ENCODE measurements around the gene CDK9. TPM values are rescaled to one million over a fixed set of nuclear protein-coding genes. Genes with fewer than 3 reads are reported as not detected.
"Not testable (repeated sequence)": the region's sequence is repeated elsewhere in the genome, so short reads cannot be mapped to it uniquely, and the experiment has no call there.

CDK9 gene
- total RNA-seq, 1 donor from 2014 or later = 28.4 TPM

DNA sequence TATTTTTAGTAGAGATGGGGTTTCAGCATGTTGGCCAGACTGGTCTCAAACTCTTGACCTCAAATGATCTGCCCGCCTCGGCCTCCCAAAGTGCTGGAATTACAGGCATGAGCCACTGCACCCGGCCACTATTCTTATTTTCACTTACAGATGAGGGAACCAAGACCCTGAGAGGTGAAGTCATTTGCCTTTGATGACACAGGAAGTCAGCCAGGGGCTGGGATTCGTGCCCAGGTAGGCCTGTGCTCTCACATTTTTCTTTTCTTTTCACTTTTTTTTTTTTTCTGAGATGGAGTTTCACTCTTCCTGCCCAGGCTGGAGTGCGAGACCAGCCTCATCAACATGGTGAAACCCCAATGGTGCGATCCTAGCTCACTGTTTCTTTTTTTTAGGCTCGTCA, 46.4 kb downstream of the CDK9 start:
- no peak overlapping the region for H3K4me3 ChIP-seq (ENCODE audit: low read depth, low read length)
- no peak for DNase-seq (ENCODE audit: low read depth)
- TF ChIP-seq, protein P1, sequence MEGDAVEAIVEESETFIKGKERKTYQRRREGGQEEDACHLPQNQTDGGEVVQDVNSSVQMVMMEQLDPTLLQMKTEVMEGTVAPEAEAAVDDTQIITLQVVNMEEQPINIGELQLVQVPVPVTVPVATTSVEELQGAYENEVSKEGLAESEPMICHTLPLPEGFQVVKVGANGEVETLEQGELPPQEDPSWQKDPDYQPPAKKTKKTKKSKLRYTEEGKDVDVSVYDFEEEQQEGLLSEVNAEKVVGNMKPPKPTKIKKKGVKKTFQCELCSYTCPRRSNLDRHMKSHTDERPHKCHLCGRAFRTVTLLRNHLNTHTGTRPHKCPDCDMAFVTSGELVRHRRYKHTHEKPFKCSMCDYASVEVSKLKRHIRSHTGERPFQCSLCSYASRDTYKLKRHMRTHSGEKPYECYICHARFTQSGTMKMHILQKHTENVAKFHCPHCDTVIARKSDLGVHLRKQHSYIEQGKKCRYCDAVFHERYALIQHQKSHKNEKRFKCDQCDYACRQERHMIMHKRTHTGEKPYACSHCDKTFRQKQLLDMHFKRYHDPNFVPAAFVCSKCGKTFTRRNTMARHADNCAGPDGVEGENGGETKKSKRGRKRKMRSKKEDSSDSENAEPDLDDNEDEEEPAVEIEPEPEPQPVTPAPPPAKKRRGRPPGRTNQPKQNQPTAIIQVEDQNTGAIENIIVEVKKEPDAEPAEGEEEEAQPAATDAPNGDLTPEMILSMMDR (conservative IDR thresholded peaks at IDR 0.05; ENCODE audit: low read depth, low read length) = no peak

DNA sequence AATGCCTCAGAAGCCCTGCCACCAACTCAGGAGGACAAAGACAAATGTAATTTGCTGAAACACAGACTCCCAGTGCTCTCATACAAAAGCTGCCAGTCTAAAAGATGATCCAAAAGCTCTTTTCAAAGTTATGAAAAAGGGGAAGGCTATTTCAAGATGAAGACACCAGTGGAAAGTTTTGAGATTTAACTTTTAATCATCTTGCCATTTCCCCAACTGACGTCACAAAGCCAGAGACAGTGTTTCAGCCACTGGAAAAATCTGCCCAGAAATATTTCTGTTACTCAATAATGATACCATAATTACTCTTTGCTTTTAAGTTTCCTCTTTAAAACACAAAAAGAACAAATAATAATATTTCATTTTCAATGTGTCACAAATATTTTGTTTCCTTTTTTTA, 47.7 kb downstream of the CDK9 start:
- DNase-seq (ENCODE audit: low read depth) = no peak
- H3K4me3 ChIP-seq (ENCODE audit: low read depth, low read length) = no peak overlapping the region
- TF ChIP-seq, protein P1 (conservative IDR thresholded peaks at IDR 0.05; ENCODE audit: low read depth, low read length) = no peak

DNA sequence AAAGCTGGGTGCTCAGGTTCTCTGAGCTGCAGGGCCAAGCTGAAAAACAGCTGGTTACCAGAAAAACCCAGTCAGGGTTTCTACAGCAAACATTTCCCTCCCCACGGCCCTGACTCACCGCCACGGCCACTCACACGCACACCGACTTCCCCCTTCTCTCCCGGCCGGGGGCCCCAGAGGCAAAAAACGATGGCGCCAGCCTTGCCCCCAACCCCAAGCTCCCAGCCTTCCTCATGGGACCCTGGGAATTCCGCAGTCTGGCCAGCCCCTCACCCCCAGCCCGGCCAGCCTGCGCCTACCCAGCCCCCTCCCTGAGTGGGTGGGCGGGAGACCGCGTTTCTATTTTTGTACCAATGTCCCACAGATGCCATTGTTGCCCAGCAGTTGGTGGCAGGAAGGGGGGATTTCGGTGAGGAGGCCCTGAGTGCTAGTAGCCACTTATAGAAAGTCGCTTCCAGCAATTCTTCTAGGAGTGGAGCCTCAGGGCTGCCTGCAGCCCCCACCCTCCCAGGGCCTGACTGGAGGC, 50.2 kb downstream of the CDK9 start:
- TF ChIP-seq, protein P1 (conservative IDR thresholded peaks at IDR 0.05; ENCODE audit: low read depth, low read length) = no peak
- DNase-seq (ENCODE audit: low read depth) = no peak

DNA sequence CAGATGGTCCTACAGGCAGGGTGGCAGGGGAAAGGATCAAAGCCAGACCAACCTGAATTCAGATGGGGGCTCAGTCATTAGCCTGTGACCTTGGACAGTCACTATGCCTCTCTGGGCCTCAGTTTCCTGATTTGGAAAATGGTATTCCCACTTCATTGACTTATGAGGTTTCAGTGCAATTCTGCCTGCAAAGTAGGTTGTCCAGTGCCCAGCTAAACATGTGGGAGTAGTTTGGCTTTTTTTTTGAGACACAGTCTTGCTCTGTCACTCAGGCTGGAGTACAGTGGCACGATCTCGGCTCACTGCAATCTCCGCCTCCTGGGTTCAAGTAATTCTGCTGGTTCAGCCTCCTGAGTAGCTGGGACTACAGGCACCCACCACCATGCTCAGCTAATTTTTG, 50.7 kb downstream of the CDK9 start:
- H3K4me3 ChIP-seq (ENCODE audit: low read depth, low read length); DNase-seq (ENCODE audit: low read depth): not testable (repeated sequence)

More for the DNA sequence above, 50.2 kb downstream of the CDK9 start:
- no peak overlapping the region for H3K4me3 ChIP-seq (ENCODE audit: low read depth, low read length)

DNA sequence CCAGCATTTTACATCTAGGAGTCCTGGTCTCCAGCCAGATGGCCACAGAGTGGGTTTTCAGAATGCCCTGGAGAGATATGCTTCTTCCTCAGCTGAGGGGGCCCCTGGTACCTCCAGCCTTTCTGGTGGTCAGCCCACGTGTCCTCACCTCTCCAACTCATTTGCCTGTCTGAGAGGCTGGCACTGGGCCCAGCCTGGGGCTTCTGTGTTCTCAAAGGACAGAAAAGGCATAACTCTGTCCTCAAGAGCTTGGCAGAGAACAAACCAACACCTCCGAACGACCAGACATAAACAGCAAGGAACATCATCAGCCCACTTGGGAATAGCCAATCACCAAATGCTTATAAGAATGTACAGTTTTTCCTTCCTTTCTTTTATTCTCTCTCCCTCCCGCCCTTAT, 51.5 kb downstream of the CDK9 start:
- H3K4me3 ChIP-seq (ENCODE audit: low read depth, low read length) = no peak overlapping the region
- no peak for DNase-seq (ENCODE audit: low read depth)
- TF ChIP-seq, protein P1 (conservative IDR thresholded peaks at IDR 0.05; ENCODE audit: low read depth, low read length) = no peak

DNA sequence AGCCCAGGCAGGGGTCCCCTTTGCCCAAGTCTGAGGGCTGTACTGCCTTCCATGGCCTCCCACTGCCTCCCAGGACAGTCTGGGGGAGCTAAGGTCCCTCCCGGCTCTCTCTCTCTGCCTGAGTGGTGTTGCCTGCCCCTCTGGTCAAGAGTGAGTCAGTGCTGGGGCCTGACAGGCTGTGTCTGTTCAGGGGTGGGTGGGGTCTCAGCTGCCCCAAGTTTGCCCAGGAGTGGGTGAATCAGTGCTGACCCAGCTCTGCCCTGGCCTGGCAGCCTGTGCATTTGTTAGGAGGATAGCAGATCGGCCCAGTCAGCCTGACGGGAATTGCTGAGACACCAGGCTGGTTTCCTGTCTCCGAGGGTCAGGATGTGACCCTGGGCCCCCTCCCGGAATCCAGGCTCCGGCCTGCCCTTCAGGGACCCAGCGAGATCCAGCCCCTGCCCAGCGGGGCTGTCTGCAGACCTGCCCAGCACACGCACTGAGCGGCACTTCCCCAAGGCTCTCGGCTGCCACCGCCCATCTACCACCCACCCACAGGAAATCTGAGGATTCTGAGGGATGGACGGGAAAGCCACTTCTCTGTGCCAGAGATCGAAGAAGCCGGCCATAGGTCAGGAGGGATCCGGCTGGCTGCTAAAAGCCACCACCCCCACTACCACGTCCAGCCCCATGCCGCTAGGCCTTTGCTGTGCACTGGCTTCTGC, 52.7 kb downstream of the CDK9 start:
- TF ChIP-seq, protein P1 (conservative IDR thresholded peaks at IDR 0.05; ENCODE audit: low read depth, low read length) = no peak
- DNase-seq (ENCODE audit: low read depth) = peak; percentile 32
- peak overlapping the region; percentile 33 for H3K4me3 ChIP-seq (ENCODE audit: low read depth, low read length)

Other genes starting within 250 kb of the CDK9 start
- 12.4 and 14.6 TPM in 2 replicates for gene STXBP1, start 173.8 kb upstream of the CDK9 start, total RNA-seq
- gene CFAP157, start 79.0 kb upstream of the CDK9 start, total RNA-seq = not detected in 2 replicates
- gene PTRH1, start 70.4 kb upstream of the CDK9 start, total RNA-seq = 46.7 and 47.4 TPM in 2 replicates
- gene TTC16, start 70.0 kb upstream of the CDK9 start, total RNA-seq = not detected in 2 replicates
- 13.0 and 15.0 TPM in 2 replicates for gene TOR2A, start 50.7 kb upstream of the CDK9 start, total RNA-seq
- gene SH2D3C, start 7.4 kb upstream of the CDK9 start, total RNA-seq = not detected in 2 replicates
- 104 and 132 TPM in 2 replicates for gene FPGS, start 16.8 kb downstream of the CDK9 start, total RNA-seq
- 5.0 and 10.6 TPM in 2 replicates for gene ENG, start 68.6 kb downstream of the CDK9 start, total RNA-seq
- gene AK1, start 91.6 kb downstream of the CDK9 start, total RNA-seq = 48.1 and 58.3 TPM in 2 replicates
- gene ST6GALNAC6, start 113.6 kb downstream of the CDK9 start, total RNA-seq = 23.5 and 25.8 TPM in 2 replicates
- 27.4 and 28.2 TPM in 2 replicates for gene ST6GALNAC4, start 131.0 kb downstream of the CDK9 start, total RNA-seq
- 0.87 and 6.9 TPM in 2 replicates for gene PIP5KL1, start 144.7 kb downstream of the CDK9 start, total RNA-seq
- gene DPM2, start 151.8 kb downstream of the CDK9 start, total RNA-seq = 26.2 and 26.5 TPM in 2 replicates
- 3.9 and 5.0 TPM in 2 replicates for gene EEIG1, start 195.0 kb downstream of the CDK9 start, total RNA-seq

Data from epithelial cell of proximal tubule (primary cell).